NT2/D1 (cell line): Measurements from ENCODE around the gene DCDC1.

Source experiments
- SUZ12 ChIP-seq: IDR thresholded peaks from 2 replicates; pipeline ENCODE4 v1.6.1; 2011; ENCODE audit not compliant: insufficient read length, insufficient read depth; ENCODE audit errors: extremely low read depth
- YY1 ChIP-seq: IDR thresholded peaks from 2 replicates; pipeline ENCODE4 v1.6.1; 2011; ENCODE audit not compliant: insufficient read length, insufficient read depth
- ZNF274 ChIP-seq: IDR thresholded peaks from 2 replicates; pipeline ENCODE4 v1.6.1; 2011; ENCODE audit warnings: mild to moderate bottlenecking, low read depth, low read length

DNA sequence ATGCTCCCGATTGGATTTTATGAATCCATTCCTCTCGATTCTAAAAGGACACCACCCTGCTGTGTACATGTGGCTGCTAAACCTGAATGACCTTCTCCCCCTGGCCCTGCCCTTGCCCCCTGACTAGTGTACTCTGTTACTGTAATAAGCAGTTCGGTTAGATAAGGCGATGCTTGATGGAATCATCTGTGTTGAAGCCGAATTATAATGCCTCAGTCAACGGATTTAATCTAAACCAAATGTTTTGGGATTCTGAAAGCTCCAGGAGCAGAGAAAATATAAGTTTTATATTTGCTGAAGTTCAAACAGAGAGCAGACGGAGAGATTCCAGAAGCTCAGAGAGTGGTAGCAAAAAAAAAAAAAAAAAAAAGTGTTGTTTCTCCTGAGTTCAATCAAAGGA, 508.0 kb downstream of the DCDC1 start:
- no peak for TF ChIP-seq YY1
- TF ChIP-seq SUZ12: no peak
- TF ChIP-seq ZNF274: no peak
